K562 (cell line): ENCODE measurements around the gene EFCAB5. TPM values are rescaled to one million over a fixed set of nuclear protein-coding genes. Genes with fewer than 3 reads are reported as not detected.

ENCODE experiments used
- ATAC-seq: fragments of 200-7000 bp; cut with Tn5 transposase; 3 replicates; pipeline ENCODE4 v1.9.1; 2020; ENCODE audit warnings: moderate library complexity
- BruUV-seq: library from RNA; stranded (reverse); fragments of 400-500 nt; replicated peaks from 2 replicates; lab custom pipeline; 2021; lab: Mats Ljungman, UMichigan
- CTCF ChIA-PET: fragments of 300-600 bp; formaldehyde crosslinking; extraction: SDS; loops from one replicate; lab custom pipeline; 2021; ENCODE audit warnings: low intra/inter-chr PET ratio; lab: Yijun Ruan, JAX
- POLR2A ChIA-PET: fragments of 300-600, 350-650 bp; sonication (Branson Sonifier 250); formaldehyde crosslinking; extraction: SDS; loops from one replicate; lab custom pipeline; 2021; ENCODE audit warnings: antibody characterized with exemption, inconsistent platforms; lab: Yijun Ruan, JAX
- DNase-seq, 4 experiments: peaks; one replicate each; pipeline versions ENCODE4 v3.0.0 to v3.0.0-alpha.2; 2011 to 2018; ENCODE audit warnings: low spot score in 3 of 4, mixed read lengths in 3 of 4; ENCODE audit errors: extremely low read depth in 1 of 4
- FAIRE-seq: peaks from 2 replicates; lab custom pipeline; 2011; peaks lifted over from hg19 to GRCh38; lab: Jason Lieb, UNC
- H2AFZ ChIP-seq: 2 replicates; pipeline ENCODE4 v1.6.0; 2011; ENCODE audit warnings: low read depth, low read length, control low read depth, inconsistent platforms
- H3K27ac ChIP-seq: fragments of 200-600 bp; 3 replicates; pipeline ENCODE4 v1.8.0; 2011; ENCODE audit warnings: low read depth, mild to moderate bottlenecking, control low read depth, inconsistent platforms, low read length, moderate library complexity, mixed read lengths; ENCODE audit errors: extremely low read depth
- H3K27me3 ChIP-seq, 2 experiments: fragments of 300-600 bp in 1 of 2; 2 replicates in 1 of 2; 3 replicates in 1 of 2; pipeline versions ENCODE4 v1.6.0 to v1.8.0; 2011; ENCODE audit warnings: inconsistent platforms in 2 of 2, low read length in 2 of 2, mild to moderate bottlenecking in 1 of 2, mixed read lengths in 1 of 2, moderate library complexity in 1 of 2; ENCODE audit not compliant: control insufficient read depth in 2 of 2, insufficient read depth in 2 of 2
- H3K36me3 ChIP-seq: fragments of 300-600 bp; 3 replicates; pipeline ENCODE4 v1.8.0; 2011; ENCODE audit warnings: mild to moderate bottlenecking, low read length, inconsistent platforms; ENCODE audit not compliant: control insufficient read depth, insufficient read depth
- H3K4me1 ChIP-seq, 2 experiments: fragments of 200-600 bp in 1 of 2; replicated peaks in 1 of 2; 2 replicates in 1 of 2; 3 replicates in 1 of 2; pipeline versions ENCODE4 v1.5.1 to v1.8.0; 2011; ENCODE audit warnings: inconsistent platforms in 2 of 2, low read length in 2 of 2, mild to moderate bottlenecking in 1 of 2, mixed read lengths in 1 of 2, moderate library complexity in 1 of 2; ENCODE audit not compliant: control insufficient read depth in 2 of 2, insufficient read depth in 2 of 2
- H3K4me2 ChIP-seq: 2 replicates; pipeline ENCODE4 v1.6.1; 2011; ENCODE audit warnings: low read length, control low read depth, inconsistent platforms, mixed read lengths; ENCODE audit not compliant: insufficient read depth
- H3K4me3 ChIP-seq: fragments of 200-600 bp; sonication (generic), shearing (Covaris generic); 2 replicates; pipeline ENCODE4 v1.5.1; 2016; ENCODE audit warnings: control low read depth, inconsistent platforms
- H3K79me2 ChIP-seq: fragments of 200-600 bp; 3 replicates; pipeline ENCODE4 v1.8.0; 2011; ENCODE audit warnings: low read length, inconsistent platforms; ENCODE audit not compliant: control insufficient read depth, insufficient read depth
- H3K9ac ChIP-seq, 2 experiments: 2 replicates each; pipeline versions ENCODE4 v1.6.0 to v1.6.1; 2011; ENCODE audit warnings: low read depth in 2 of 2, low read length in 2 of 2, control low read depth in 1 of 2, inconsistent platforms in 1 of 2, mild to moderate bottlenecking in 1 of 2, mixed read lengths in 1 of 2; ENCODE audit not compliant: insufficient read depth in 1 of 2
- H3K9me1 ChIP-seq: one replicate; pipeline ENCODE4 v1.6.0; 2011; ENCODE audit warnings: inconsistent platforms, mild to moderate bottlenecking, low read length, moderate library complexity; ENCODE audit not compliant: control insufficient read depth, insufficient read depth
- H3K9me3 ChIP-seq: replicated peaks from 2 replicates; pipeline ENCODE4 v1.5.1; 2011; ENCODE audit warnings: low read depth, low read length, inconsistent platforms; ENCODE audit not compliant: control insufficient read depth, insufficient read depth
- H4K20me1 ChIP-seq: replicated peaks from 2 replicates; pipeline ENCODE4 v1.6.1; 2011; ENCODE audit warnings: low read length, inconsistent platforms, mixed read lengths; ENCODE audit not compliant: control insufficient read depth, insufficient read depth
- BACH1 ChIP-seq: fragments of 200-800 bp; sonication (Bioruptor generic); IDR thresholded peaks from 2 replicates; pipeline ENCODE4 v1.6.1; 2016; ENCODE audit warnings: missing genetic modification characterization, missing compliant biosample characterization
- POLR2G ChIP-seq: fragments of 200-400 bp; formaldehyde crosslinking; IDR thresholded peaks from 2 replicates; pipeline ENCODE4 v1.6.1; 2017; ENCODE audit warnings: low read depth, mild to moderate bottlenecking, antibody characterized with exemption, low read length, moderate library complexity
- RUNX1 ChIP-seq: sonication (generic); IDR thresholded peaks from 2 replicates; pipeline ENCODE4 v1.6.1; 2016; ENCODE audit warnings: antibody characterized with exemption, low read depth
- SIN3B ChIP-seq: fragments of 450-650 bp; IDR thresholded peaks from 2 replicates; pipeline ENCODE4 v1.6.1; 2017; ENCODE audit warnings: low read depth, mild to moderate bottlenecking, moderate library complexity
- WGBS: fragments of 100-300 bp; shearing (Covaris generic); methylation state at CpG from one replicate; pipeline ENCODE4 v1.1.6; 2016; ENCODE audit warnings: low coverage, mixed read lengths; ENCODE audit not compliant: insufficient coverage; ENCODE audit errors: missing lambda C conversion rate; 5-methylcytosine and 5-hydroxymethylcytosine counted together
- in situ Hi-C: fragments of 300-500 bp; cut with MboI; formaldehyde crosslinking; loops from 4 replicates; pipeline ENCODE4 v1.15.0; 2018; ENCODE audit warnings: inconsistent platforms, mixed read lengths
- intact Hi-C: fragments of 100-400 bp; cut with micrococcal nuclease; formaldehyde crosslinking; loops from 2 replicates; pipeline ENCODE4 v1.14.2; 2022
- polyA plus RNA-seq, 8 experiments: library from polyadenylated mRNA; depleted of rRNA in 4 of 8; stranded (reverse) in 5 of 8; unstranded in 3 of 8; fragments of >200 nt; fragmentation: Nextera tagmentation in 2 of 8; fragmentation: Illumina TruSeq in 1 of 8; extraction: Ambion mirVana in 2 of 8; extraction: Trizol in 1 of 8; gene quantifications; 2 replicates each; pipeline versions ENCODE4 v1.2.1 to v1.2.3, GENCODE V29; 2011 to 2014; ENCODE audit warnings: inconsistent platforms in 1 of 8, missing spikeins in 1 of 8
- total RNA-seq, 7 experiments: library from RNA; depleted of rRNA in 6 of 7; stranded (reverse); fragments of >200 nt in 6 of 7; fragmentation: Illumina TruSeq in 2 of 7; extraction: Trizol in 2 of 7; gene quantifications; 2 replicates each; pipeline versions ENCODE4 v1.2.1 to v1.2.3, GENCODE V29; 2011 to 2021; ENCODE audit warnings: low replicate concordance in 1 of 7
- TF ChIP-seq, protein P1 (sequence below): fragments of 450-650 bp; IDR thresholded peaks from 2 replicates; pipeline ENCODE4 v1.6.1; 2016; ENCODE audit warnings: borderline replicate concordance

Gene EFCAB5
- total and polyA plus RNA-seq, 9 of the 15 experiments (the other 6 are each of a cell fraction or from before 2014, with no cell fraction given): 0.06 to 0.11 TPM; not detected in 7

GRCh38 chr17:29980261-29980660, 38.8 kb downstream of the EFCAB5 start:
- CTCF ChIA-PET: no interaction called here
- no peak for TF ChIP-seq BACH1
- TF ChIP-seq, protein P1, sequence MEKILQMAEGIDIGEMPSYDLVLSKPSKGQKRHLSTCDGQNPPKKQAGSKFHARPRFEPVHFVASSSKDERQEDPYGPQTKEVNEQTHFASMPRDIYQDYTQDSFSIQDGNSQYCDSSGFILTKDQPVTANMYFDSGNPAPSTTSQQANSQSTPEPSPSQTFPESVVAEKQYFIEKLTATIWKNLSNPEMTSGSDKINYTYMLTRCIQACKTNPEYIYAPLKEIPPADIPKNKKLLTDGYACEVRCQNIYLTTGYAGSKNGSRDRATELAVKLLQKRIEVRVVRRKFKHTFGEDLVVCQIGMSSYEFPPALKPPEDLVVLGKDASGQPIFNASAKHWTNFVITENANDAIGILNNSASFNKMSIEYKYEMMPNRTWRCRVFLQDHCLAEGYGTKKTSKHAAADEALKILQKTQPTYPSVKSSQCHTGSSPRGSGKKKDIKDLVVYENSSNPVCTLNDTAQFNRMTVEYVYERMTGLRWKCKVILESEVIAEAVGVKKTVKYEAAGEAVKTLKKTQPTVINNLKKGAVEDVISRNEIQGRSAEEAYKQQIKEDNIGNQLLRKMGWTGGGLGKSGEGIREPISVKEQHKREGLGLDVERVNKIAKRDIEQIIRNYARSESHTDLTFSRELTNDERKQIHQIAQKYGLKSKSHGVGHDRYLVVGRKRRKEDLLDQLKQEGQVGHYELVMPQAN: no peak
- no peak for TF ChIP-seq POLR2G
- TF ChIP-seq RUNX1: no peak
- TF ChIP-seq SIN3B: no peak
- POLR2A ChIA-PET: interaction anchor here (1.1 kb wide), 1 partner anchor 49 kb away, joined by 3 read pairs; no protein-coding TSS in a partner anchor

More at GRCh38 chr17:29980261-29980660, 38.8 kb downstream of the EFCAB5 start:
- Histone ChIP-seq H3K9me1 (no peaks in the 10 kb centered on the region), H3K27me3 (no peaks in the 10 kb centered on the region), H3K36me3 (no peaks in the 10 kb centered on the region), H3K9ac (no peak overlapping the region), H3K4me1 (no peaks in the 10 kb centered on the region), H3K4me2 (no peak overlapping the region), H2AFZ (no peak overlapping the region), H3K4me3 (no peak overlapping the region), H3K79me2 (no peaks in the 10 kb centered on the region), H4K20me1 (no peaks in the 10 kb centered on the region), H3K9me3 (no peaks in the 10 kb centered on the region), H3K27ac (no peak overlapping the region)
- DNase-seq (no peak), FAIRE-seq (no peak), ATAC-seq (no peak)
- in situ Hi-C loops (no loop called here), intact Hi-C loops (no loop called here)
- WGBS: 0% methylated on average over 1 of the region's 1 CpG
- no TSS peak for BruUV-seq
